A673 (cell line): ENCODE measurements around the gene MT3. TPM values are rescaled to one million over a fixed set of nuclear protein-coding genes. Genes with fewer than 3 reads are reported as not detected.

ENCODE experiments used
- BruUV-seq: library from RNA; stranded (reverse); fragments of 400-500 nt; replicated peaks from 2 replicates; lab custom pipeline; 2021; lab: Mats Ljungman, UMichigan
- CTCF ChIA-PET: fragments of 300-600 bp; sonication (Branson Sonifier 250); formaldehyde crosslinking; loops from one replicate; lab custom pipeline; 2022; ENCODE audit warnings: antibody characterized with exemption; lab: Charles Lee
- POLR2A ChIA-PET: fragments of 300-600 bp; sonication (Branson Sonifier 250); formaldehyde crosslinking; loops from one replicate; lab custom pipeline; 2022; ENCODE audit warnings: antibody characterized with exemption; ENCODE audit not compliant: low non-redundant PET; lab: Charles Lee
- DNase-seq: peaks from one replicate; pipeline ENCODE4 v3.0.0-alpha.2; 2015; ENCODE audit warnings: low spot score
- H3K27ac ChIP-seq: fragments of 200-600 bp; sonication (generic); 2 replicates; pipeline ENCODE4 v1.5.1; 2016; ENCODE audit warnings: mixed run types, low read depth, mild to moderate bottlenecking, mixed read lengths, antibody characterized with exemption, low read length; ENCODE audit not compliant: poor library complexity, severe bottlenecking
- H3K27me3 ChIP-seq: fragments of 200-600 bp; sonication (generic); replicated peaks from 2 replicates; pipeline ENCODE4 v1.6.1; 2017; ENCODE audit warnings: mixed run types, low read depth, mild to moderate bottlenecking, mixed read lengths, antibody characterized with exemption, low read length; ENCODE audit not compliant: insufficient read depth, poor library complexity
- H3K36me3 ChIP-seq: fragments of 200-600 bp; sonication (generic); 2 replicates; pipeline ENCODE4 v1.6.1; 2016; ENCODE audit warnings: mixed run types, mild to moderate bottlenecking, mixed read lengths, antibody characterized with exemption, low read length; ENCODE audit not compliant: insufficient read depth, poor library complexity, severe bottlenecking
- H3K4me1 ChIP-seq: fragments of 200-600 bp; sonication (generic); 2 replicates; pipeline ENCODE4 v1.6.1; 2017; ENCODE audit warnings: mixed run types, mild to moderate bottlenecking, mixed read lengths, antibody characterized with exemption, low read length; ENCODE audit not compliant: insufficient read depth, poor library complexity, severe bottlenecking
- H3K4me3 ChIP-seq: fragments of 200-600 bp; sonication (generic); 2 replicates; pipeline ENCODE4 v1.5.1; 2016; ENCODE audit warnings: low read depth, mixed run types, mild to moderate bottlenecking, mixed read lengths, low read length; ENCODE audit not compliant: poor library complexity, severe bottlenecking
- H3K9me3 ChIP-seq: fragments of 200-600 bp; sonication (generic); 2 replicates; pipeline ENCODE4 v1.6.1; 2016; ENCODE audit warnings: mixed run types, low read depth, mild to moderate bottlenecking, mixed read lengths, antibody characterized with exemption, low read length; ENCODE audit not compliant: poor library complexity, severe bottlenecking
- EZH2 ChIP-seq: fragments of 200-600 bp; sonication (generic); IDR thresholded peaks from 2 replicates; pipeline ENCODE4 v1.6.1; 2017; ENCODE audit warnings: borderline replicate concordance, low read depth, mild to moderate bottlenecking, mixed read lengths, antibody characterized with exemption, low read length; ENCODE audit not compliant: poor library complexity, severe bottlenecking
- intact Hi-C: fragments of 100-400 bp; cut with micrococcal nuclease; formaldehyde crosslinking; loops from one replicate; pipeline ENCODE4 v1.10.0; 2022; ENCODE audit not compliant: unreplicated experiment
- total RNA-seq: library from RNA; stranded (reverse); gene quantifications from 2 replicates; pipeline ENCODE4 v1.2.3, GENCODE V29; 2021
- TF ChIP-seq, protein P1 (sequence below): fragments of 300-800, 200-600 bp; sonication (generic); conservative IDR thresholded peaks from 2 replicates; pipeline ENCODE4 v1.5.1; 2017; ENCODE audit warnings: low read depth, mild to moderate bottlenecking, antibody characterized with exemption, low read length, moderate library complexity, mixed read lengths

The MT3 gene
- total RNA-seq, 1 experiment from 2014 or later: not detected

DNA sequence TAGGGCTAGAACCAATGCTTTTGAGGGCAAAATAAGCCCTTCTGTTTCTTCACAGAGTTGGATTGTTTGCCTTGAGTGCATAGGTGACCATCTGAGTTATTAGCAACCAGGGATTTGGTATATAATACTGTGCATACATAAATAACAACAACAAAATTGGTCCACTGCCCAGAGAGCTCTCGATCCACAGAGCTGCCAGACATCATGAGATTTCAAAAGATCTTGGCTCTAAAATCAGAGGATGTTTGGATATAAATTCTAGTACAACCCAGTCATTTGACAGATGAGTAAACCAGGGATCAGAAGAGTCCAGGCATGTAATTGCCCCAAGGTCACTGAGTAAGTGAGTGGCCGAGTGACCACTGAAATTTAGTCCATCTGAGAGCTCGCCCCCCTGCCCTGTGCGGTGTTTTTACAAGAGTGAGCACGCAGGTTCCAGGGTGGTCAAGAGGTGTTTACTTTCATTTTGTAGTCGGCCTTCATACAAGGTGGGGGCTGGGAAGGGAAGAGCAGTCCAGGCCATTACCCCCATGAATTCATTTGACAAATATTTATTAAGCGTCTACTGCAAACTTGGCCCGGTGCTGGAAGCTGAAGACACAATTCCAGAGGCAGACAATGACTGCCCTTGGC lies 17.3 kb downstream of the MT3 start:
- Histone ChIP-seq H3K9me3 (no peaks in the 10 kb centered on the region), H3K36me3 (no peaks in the 10 kb centered on the region), H3K4me1 (peaks cover 34% of the 10 kb centered on the region), H3K4me3 (no peak overlapping the region), H3K27ac (no peak overlapping the region), H3K27me3 (no peaks in the 10 kb centered on the region)
- TF ChIP-seq, protein P1, sequence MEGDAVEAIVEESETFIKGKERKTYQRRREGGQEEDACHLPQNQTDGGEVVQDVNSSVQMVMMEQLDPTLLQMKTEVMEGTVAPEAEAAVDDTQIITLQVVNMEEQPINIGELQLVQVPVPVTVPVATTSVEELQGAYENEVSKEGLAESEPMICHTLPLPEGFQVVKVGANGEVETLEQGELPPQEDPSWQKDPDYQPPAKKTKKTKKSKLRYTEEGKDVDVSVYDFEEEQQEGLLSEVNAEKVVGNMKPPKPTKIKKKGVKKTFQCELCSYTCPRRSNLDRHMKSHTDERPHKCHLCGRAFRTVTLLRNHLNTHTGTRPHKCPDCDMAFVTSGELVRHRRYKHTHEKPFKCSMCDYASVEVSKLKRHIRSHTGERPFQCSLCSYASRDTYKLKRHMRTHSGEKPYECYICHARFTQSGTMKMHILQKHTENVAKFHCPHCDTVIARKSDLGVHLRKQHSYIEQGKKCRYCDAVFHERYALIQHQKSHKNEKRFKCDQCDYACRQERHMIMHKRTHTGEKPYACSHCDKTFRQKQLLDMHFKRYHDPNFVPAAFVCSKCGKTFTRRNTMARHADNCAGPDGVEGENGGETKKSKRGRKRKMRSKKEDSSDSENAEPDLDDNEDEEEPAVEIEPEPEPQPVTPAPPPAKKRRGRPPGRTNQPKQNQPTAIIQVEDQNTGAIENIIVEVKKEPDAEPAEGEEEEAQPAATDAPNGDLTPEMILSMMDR: no peak
- POLR2A ChIA-PET: no interaction called here
- no peak for DNase-seq
- BruUV-seq: no TSS peak
- CTCF ChIA-PET: interaction anchor here (1.0 kb wide), 1 partner anchor 37 kb away, joined by 3 read pairs; no protein-coding TSS in a partner anchor
- intact Hi-C loops: loop anchor here (5.0 kb wide), 1 partner anchor 76 kb away; the partner anchor contains the start of gene MT1X

DNA sequence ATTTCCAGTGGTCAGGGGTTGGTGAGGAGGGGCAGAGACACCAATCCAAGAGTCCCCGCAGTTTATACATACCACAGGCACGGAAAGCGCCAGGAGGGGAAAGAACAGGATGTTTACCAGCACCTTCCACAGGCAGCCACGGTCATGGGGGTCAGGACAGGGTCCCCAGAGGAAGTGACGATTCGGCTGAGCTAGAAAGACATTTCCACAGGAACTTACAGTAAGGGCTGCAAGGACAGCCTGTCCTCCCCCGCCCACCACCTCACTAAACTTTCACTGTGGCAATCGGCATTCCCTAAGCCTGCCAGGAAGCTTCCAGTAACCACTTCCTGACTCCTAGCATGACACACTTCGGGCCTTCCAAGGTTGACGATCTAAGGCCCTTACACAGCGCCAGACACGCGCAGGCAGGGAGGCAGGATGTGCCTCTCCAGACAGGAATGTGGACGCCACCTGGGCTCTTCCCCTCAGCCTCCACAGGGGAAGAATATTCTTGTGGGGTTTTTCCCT lies 17.8 kb downstream of the MT3 start:
- Histone ChIP-seq H3K4me1 (peaks cover 34% of the 10 kb centered on the region), H3K27ac (peak overlapping the region; percentile 72), H3K9me3 (no peaks in the 10 kb centered on the region), H3K36me3 (no peaks in the 10 kb centered on the region), H3K27me3 (no peaks in the 10 kb centered on the region), H3K4me3 (no peak overlapping the region)
- TF ChIP-seq, protein P1: no peak
- no peak for TF ChIP-seq EZH2
- DNase-seq: no peak
- ChIA-PET POLR2A (no interaction called here), CTCF (interaction anchor here (0.6 kb wide), 1 partner anchor 15 kb away, joined by 3 read pairs; no protein-coding TSS in a partner anchor)
- no TSS peak for BruUV-seq
- intact Hi-C loops: loop anchor here (5.0 kb wide), 1 partner anchor 75 kb away; the partner anchor contains the start of gene MT1X

DNA sequence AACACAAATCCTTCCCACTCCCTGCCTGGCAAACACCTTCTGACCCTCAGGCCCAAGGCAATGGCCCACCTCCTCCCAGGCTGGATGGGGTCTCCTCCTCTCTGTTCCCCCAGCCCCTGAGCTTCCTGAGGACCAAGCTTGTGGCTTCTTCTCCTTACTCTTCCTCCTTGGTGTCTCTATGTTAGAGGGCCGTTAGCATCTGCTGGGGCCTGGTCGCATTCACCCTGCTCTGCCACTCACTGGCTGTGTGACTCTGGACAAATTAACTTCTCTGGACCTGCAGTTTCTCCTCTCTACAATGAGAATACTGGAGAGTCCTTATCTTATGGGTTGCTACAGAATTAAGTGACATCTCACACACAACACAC lies 18.3 kb downstream of the MT3 start:
- BruUV-seq: TSS peak; percentile 82
- intact Hi-C loops: loop anchor here (5.0 kb wide), 1 partner anchor 75 kb away; the partner anchor contains the start of gene MT1X
- Histone ChIP-seq H3K4me1 (peaks cover 34% of the 10 kb centered on the region), H3K27me3 (no peaks in the 10 kb centered on the region), H3K9me3 (no peaks in the 10 kb centered on the region), H3K27ac (peak overlapping the region; percentile 72), H3K36me3 (no peaks in the 10 kb centered on the region), H3K4me3 (no peak overlapping the region)
- DNase-seq: no peak
- ChIA-PET POLR2A (no interaction called here), CTCF (interaction anchor here (0.6 kb wide), 1 partner anchor 15 kb away, joined by 3 read pairs; no protein-coding TSS in a partner anchor)
- TF ChIP-seq, protein P1: no peak
- TF ChIP-seq EZH2: no peak
